COLO829 (cell line): ENCODE measurements around the gene ITGA8.
"Not testable (repeated sequence)": the region's sequence is repeated elsewhere in the genome, so short reads cannot be mapped to it uniquely, and the experiment has no call there.

Experiments
- DNase-seq: peaks from one replicate; pipeline ENCODE4 v3.0.0; 2012; ENCODE audit warnings: low spot score

ITGA8 gene

GRCh38 chr10:15550950-15551349 is 168.8 kb downstream of the ITGA8 start:
- DNase-seq: no peak

- no peak for DNase-seq
These were observed 171.4 kb downstream of the ITGA8 start for GRCh38 chr10:15548331-15548730.

GRCh38 chr10:15546606-15547005 is 173.1 kb downstream of the ITGA8 start:
- DNase-seq: no peak

GRCh38 chr10:15545884-15546283 is 173.8 kb downstream of the ITGA8 start:
- DNase-seq: no peak

GRCh38 chr10:15545266-15545665 is 174.5 kb downstream of the ITGA8 start:
- DNase-seq: no peak

GRCh38 chr10:15543994-15544393 is 175.7 kb downstream of the ITGA8 start:
- no peak for DNase-seq

- DNase-seq: no peak
These were observed 176.9 kb downstream of the ITGA8 start for GRCh38 chr10:15542817-15543216.

GRCh38 chr10:15541376-15541775 is 178.3 kb downstream of the ITGA8 start:
- no peak for DNase-seq

- DNase-seq: no peak
These were observed 179.0 kb downstream of the ITGA8 start for GRCh38 chr10:15540727-15541126.

- DNase-seq: no peak
These were observed 180.5 kb downstream of the ITGA8 start for GRCh38 chr10:15539262-15539661.

GRCh38 chr10:15534928-15535538 is 184.7 kb downstream of the ITGA8 start:
- DNase-seq: not testable (repeated sequence)

GRCh38 chr10:15531927-15532722 is 187.6 kb downstream of the ITGA8 start:
- no peak for DNase-seq

GRCh38 chr10:15528859-15529239 is 190.9 kb downstream of the ITGA8 start:
- no peak for DNase-seq

GRCh38 chr10:15526754-15527153 is 193.0 kb downstream of the ITGA8 start:
- DNase-seq: no peak

- no peak for DNase-seq
These were observed 198.3 kb downstream of the ITGA8 start for GRCh38 chr10:15521328-15521903.

GRCh38 chr10:15518250-15518649 is 201.5 kb downstream of the ITGA8 start:
- no peak for DNase-seq

GRCh38 chr10:15516256-15517085 is 203.3 kb downstream of the ITGA8 start:
- no peak for DNase-seq

GRCh38 chr10:15515202-15515601 is 204.5 kb downstream of the ITGA8 start:
- peak; percentile 10 for DNase-seq

GRCh38 chr10:15510963-15511362 is 208.8 kb downstream of the ITGA8 start:
- DNase-seq: no peak

GRCh38 chr10:15505329-15505728 is 214.4 kb downstream of the ITGA8 start:
- DNase-seq: no peak

- no peak for DNase-seq
These were observed 215.5 kb downstream of the ITGA8 start for GRCh38 chr10:15504101-15504840.
